Measurements from ENCODE around the gene TCAF1.
A peak's percentile ranks its signal among the peaks of the same experiment; 100 is the strongest.

The TCAF1 gene, protein sequence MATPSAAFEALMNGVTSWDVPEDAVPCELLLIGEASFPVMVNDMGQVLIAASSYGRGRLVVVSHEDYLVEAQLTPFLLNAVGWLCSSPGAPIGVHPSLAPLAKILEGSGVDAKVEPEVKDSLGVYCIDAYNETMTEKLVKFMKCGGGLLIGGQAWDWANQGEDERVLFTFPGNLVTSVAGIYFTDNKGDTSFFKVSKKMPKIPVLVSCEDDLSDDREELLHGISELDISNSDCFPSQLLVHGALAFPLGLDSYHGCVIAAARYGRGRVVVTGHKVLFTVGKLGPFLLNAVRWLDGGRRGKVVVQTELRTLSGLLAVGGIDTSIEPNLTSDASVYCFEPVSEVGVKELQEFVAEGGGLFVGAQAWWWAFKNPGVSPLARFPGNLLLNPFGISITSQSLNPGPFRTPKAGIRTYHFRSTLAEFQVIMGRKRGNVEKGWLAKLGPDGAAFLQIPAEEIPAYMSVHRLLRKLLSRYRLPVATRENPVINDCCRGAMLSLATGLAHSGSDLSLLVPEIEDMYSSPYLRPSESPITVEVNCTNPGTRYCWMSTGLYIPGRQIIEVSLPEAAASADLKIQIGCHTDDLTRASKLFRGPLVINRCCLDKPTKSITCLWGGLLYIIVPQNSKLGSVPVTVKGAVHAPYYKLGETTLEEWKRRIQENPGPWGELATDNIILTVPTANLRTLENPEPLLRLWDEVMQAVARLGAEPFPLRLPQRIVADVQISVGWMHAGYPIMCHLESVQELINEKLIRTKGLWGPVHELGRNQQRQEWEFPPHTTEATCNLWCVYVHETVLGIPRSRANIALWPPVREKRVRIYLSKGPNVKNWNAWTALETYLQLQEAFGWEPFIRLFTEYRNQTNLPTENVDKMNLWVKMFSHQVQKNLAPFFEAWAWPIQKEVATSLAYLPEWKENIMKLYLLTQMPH

DNA sequence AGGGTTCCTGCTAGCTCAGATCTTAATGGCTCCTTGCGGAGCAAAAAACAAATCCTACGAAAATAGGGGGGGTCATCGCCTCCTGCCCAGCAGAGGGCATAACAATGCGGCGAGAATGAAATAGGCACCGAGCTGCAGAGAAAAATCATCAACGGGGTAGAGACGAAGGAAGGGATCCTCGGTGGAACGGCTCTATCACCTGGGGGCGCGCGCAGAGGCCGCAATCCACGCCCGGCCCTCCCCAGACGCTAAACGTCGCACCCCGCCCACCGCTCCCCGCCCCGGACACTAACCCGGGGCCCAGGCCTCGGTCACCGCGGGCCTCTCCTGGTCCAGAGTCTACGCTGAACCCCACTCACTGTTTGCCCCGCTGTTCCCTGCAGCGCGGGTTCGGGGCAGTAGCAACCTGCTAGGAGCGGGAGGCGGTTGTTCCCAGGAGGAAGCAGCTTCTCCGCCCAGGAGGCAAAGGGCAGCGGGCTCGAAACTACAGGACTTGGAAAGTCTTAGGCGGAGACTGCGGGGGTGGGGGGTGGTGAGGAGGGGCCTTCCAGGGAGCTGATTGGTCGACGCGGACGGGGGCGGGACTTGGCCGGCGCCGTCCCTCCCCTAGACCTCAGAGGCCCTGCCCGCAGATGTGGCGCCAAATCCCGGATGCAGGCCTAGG is at the start of gene TCAF1:
TSS of gene TCAF1 (minus strand) at position 509 of the 664 bp plus-strand sequence. CDS start 25,568 bp downstream, outside the sequence.
- peak; percentile 91 for DNase-seq

DNA sequence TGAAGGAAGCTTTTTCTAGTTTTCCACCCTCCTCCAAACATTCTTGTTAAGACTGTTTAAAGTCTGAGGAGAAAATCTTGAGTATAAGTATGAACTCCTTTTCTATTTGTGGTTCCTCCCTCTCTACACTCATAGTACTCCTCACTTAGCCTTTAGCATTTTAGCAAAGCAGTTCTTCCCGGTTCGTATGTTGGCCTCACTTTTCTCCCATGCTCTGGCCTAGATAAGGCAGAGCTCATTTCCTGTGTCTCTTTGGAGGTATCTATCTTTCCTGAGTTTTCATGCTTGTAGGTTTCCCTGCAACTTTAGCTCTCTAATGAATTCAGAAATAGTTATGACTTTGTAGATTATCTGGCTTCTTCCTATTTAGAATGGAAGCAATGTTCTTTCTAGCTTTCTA is 46.8 kb upstream of the TCAF1 start:
- no peak for DNase-seq

DNA sequence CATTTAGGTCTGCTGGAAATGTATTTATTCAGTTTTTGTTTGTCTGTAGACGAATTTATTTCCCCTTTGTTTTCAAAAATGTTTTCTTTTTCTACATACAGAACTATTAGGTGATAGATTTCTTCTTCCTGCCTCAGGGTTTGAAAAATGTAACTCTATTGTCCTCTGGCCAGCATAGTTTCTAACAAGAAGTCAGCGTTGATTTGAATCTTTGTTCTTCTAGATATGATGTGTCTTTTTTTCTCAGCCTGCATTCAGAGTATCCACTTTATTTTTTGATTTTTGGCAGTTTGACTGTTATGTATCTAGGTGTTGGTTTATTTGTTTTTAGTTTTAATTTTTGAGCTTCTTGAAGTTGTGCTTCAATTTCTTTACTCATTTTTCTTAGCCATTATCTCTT is 45.1 kb upstream of the TCAF1 start:
- no peak for DNase-seq

DNA sequence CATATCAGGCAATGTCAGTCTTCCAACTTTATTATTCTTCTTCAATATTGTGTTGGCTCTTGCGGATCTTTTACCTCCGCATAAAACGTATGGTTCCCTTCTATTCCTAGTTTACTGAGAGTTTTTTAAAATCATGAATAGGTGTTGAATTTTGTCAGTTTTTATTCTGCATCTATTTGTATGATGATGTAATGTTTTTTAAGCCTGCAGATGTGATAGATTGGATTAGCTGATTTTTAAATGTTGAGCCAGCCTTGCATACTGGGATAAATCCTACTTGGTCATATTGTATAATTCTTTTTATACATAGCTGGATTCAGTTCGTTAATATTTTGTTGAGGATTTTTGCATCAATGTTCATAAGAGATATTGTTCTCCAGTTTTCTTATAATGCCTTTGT is 43.4 kb upstream of the TCAF1 start:
- no peak for DNase-seq

DNA sequence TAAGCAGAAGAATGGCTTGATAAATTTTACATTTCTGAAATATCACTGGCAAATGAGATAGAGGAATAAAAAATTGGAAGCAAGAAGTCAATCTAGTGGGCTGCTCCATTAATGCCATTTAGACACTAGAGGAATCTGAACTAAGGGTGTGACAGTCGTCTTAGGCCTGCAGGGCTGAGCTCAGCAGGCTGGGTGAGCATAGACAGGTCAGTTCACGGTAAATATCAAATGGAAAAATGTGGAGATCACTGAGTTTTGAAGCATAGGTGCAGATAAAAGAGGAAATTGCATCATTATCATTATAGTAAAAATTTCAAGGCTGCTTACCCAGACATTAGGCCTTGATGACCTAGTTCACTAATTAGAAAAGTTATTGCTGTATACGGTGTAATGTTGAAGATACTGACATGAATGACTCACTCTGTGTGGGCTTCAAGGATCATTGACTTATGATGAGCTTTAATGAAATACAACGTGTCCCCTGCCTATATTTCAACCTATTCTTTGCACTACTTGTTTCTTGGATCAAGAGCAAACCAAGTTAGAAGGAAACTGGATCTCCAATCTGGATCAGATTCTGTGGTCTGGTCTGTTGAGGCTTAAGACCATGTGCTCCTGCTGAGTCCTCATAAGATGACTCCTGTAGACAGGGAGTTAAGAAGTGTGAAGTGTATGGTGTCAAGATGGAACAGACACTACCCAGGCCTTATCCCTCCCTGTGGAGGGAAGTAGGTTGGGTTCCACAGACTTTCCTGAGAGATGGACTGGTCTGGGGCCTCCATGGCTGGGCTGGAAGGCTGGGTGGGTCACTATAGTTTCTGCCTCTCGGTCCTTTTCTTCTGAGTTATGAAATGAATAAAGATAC is 36.6 kb upstream of the TCAF1 start:
- DNase-seq = no peak

DNA sequence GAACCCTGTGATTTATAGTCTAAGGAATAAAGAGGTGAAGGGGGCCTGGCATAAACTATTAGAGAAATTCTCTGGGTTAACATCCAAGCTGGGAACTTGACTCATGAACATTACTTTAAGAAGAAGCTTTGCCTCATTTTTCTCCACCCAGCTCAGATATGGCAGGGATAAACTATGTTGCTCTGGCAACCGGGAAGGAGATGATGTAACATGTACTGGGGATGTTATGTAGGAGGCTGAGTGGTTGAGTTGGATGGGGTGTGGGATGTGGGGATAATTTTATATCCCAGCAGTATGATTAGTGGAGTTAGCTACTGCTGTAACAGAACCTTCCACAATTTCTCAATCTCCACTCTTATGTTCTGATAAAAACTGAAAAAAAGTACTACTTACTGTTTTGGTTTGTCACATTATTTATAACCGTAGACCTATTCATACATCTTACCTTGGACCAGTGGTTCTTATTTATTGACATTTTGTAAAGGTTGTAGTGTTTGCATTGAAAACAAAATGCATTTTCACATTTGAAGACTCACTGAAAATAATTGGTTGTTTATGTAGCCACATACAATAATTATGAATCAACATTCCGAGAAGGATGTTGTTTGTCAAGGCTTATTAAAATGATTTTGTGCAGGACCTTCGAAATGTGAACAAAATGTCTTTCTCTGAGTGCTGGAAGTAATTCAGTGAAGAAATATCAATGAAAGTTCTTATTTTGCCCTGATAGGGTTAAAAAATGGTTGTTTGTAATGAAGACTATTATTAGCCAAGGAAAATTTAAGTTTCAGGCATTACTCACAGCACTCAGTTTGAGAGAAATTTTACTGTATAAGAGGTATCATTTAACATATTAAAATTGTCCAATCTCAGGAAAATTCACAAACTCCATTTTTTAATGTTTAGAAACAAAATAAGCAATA is 34.4 kb upstream of the TCAF1 start:
- DNase-seq = no peak

DNA sequence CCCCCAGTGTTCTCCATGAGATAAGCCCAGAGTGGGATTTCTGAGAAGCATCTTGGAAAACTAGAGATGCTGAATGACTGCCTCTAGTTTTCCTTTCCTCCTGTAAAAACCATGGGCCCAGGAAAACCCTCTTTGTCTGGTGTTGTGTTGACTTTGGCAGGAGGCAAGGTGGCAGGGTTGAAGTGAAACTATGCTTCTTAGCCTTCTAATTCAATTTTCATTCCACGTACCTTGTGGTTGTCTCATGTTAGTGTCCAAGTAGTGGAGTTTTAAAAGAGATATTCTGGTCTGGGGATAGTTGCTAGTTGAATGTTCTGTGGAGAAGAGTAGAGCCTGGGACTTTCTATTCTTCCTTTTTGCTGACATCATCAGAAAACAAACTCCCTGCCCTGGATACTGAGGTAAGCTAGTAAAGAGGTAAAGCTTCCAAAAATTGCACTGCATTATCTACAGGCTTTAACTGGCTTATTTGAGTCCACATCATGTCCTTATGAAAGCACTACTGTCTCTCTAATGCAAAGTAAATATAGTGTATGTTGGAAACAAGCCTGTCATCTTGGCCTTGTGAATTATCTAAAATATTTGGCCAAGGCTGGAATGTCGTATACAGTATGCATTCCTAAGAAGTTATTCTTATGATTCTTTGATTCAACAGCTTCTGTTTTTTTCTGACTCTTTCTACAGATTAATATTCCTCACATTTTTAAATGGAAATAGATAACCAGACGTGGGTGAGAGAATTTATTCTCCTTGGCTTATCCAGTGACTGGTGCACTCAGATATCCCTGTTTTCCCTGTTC is 32.8 kb upstream of the TCAF1 start, which contains the start of gene OR2F2:
TSS of gene OR2F2 (plus strand) at position 708 of the 800 bp plus-strand sequence. CDS start at position 708, 0 bp downstream.
- DNase-seq = no peak

DNA sequence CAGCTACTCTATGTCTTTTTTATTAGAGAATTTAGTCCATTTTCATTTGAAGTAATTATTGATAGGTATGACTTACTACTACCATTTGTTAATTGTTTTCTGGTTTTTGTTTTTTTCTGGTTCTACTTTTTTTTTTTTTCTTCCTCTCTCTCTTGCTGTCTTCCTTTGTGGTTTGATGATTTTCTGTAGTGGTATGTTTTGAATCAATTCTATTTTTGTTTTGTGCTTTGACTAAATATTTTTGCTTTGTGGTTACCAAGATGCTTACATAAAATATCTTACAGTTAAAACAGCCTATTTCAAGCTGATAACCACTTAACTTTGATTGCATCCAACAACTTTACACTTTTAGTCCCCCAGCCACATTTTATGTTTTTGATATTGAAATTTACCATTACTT is 29.8 kb upstream of the TCAF1 start:
- DNase-seq = no peak

DNA sequence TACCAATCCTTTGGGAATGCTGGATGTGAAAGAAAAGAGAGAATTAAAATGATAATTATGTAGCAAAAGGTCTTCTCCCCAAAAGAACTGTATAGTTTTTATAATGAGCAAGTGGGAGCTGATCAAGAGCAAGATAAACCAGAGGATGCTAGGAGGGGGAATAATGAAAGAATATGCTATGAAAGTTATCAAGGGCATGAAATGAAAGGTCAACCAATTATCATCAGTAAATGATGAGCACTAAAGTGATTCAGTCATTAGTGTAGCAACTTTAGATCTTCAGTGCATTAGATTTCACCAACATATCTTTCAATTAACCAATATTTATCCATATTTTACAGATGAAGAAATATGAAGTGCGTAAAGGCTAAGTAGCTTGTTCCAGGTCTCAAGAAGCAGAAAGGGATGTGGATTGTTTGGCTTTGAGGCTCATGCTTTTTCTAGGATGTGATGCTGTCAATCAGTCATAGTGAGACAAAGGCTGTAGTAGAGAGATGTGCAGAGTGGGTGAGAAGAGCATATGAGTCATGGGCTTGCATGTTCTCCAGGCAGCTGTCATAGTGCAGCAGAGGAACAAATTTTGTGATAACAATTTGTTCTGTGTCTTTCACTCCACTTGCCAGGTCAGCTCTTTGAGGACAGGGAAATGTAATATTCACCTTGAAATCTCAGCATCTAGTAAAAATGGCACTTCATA is 27.4 kb upstream of the TCAF1 start:
- DNase-seq = no peak

DNA sequence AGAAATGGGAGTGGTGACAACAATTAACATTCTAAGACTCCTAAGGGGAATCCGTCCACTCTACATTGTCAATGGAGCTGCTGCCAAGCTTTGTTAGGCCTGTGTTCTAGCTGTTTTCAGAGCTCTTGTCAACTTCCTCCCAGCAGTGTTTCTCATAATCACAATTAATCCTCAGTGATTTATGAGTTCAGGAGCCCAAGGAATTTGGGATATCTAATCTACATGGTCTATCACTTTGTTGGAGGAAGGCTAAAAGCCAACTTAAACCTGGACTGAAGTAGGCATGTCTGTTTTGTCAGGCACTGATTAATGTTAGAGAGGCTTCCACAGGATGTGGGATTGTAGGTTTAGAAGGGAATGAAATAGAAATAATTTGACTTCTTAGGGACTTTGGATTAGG is 22.9 kb upstream of the TCAF1 start:
- DNase-seq = no peak

DNA sequence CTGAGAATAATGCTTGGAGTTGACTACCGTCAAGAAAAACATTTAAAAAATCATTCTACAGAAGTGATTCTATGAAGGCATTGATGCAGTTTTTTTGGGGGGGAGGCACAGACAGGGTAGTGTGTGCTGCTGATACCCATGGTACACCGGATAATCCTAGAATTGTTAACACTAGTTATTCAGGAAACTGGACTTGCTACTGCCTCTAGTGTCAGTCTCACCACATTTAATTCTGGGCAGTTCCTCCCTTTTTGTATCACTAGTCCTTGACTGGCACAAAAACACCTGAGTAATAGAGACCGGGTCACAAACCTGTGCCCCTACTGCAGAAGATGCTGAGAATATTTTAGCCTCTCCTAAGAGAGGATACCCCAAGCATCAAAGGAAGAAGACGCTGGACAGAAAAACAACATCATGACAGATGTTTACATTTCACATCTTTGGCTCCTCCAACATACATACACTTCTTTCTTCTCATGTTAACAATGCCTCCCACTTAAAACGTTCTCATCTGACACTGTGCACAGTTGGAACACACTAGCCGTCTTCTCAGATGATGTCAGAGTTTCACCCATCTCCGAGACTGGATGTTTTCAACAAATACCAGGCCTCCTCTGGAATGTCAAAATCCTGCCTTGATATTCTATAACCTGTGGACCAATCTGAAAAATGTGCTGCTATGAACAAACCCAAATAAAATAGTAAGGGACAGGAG is 13.1 kb upstream of the TCAF1 start:
- DNase-seq = no peak

DNA sequence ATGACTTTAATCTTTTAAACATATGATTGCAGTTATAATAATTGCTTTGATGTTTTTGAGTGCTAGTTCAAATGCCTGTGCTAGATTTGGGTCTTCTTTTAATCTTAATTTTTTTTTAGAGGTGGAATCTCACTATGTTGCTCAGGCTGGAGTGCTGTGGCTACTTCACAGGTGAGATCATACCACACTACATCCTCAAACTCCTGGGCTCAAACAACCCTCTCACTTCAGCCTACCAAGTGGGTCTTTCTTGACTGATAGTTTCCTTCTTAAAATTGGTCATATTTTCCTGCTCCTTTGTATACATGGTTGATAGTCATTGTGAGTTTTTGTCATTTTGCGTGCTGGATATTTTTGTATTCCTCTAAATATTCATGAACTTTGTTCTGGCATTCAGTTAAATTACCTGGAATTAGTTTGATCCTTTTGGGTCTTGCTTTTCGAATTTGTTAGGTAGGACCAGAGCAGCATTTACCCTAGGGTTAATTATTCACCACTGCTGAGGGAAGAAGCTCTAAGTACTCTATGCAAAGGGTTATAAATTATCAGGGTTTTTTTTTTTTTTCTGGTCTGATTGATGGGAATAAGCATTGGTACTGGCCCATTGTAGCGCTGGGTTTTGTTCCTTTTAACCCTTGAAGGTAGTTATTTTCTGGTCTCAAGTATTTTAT is 12.1 kb upstream of the TCAF1 start:
- no peak for DNase-seq

DNA sequence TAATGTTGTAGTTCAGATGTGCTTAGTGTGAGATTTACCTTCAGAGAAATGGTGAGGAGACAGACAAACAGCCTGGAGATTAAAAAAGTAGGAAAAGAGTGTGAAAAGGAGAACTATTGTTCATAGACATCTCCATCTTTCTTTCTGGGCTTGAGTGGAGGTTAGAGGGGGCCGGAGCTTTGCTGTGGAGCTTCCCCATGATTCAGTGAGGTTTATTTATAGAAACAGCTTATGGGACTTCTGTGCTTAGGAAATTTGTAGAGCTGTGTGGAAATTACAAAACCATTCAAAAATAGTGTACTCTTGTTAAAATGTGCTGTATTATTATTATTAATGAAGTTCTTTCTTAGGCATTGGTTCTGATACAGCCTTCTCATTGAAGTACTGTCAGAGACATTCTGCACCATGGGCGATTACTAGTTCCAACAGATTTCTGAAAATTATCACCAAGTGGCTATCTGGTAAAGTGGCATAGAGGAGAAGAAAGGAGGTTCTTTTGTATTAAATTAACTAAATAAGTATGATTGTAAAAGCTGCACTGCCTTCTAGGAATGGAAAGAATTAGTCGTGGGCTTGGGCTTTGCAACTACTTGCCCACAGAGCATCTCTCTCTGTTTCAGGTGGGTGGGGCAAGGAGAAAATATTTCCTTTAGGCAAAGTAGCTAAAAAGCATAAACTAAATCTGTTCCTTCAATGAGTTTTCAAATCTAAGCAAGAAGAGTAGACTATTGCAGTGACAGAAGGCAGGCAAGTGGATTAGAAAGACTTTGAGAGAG is 8.7 kb upstream of the TCAF1 start:
- no peak for DNase-seq

DNA sequence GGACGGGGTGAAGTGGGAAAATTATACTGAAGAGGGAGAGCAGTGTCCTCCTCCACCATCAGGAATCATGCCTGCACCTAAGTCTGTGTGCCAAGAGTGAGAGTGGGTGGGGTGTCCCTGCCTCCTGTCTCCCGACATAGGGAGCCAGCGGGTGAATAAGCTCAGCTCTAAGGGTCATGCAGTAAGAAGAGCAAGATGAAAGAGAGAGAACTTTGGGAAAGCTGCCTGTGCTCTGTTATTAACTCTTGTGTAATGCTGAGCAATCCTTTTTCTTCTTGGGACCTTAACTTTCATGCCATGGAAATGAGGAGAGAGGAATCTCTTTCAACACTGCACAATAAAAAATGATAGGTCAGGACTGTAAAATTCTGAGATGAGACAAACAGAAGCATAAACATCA is 7.9 kb upstream of the TCAF1 start:
- no peak for DNase-seq

DNA sequence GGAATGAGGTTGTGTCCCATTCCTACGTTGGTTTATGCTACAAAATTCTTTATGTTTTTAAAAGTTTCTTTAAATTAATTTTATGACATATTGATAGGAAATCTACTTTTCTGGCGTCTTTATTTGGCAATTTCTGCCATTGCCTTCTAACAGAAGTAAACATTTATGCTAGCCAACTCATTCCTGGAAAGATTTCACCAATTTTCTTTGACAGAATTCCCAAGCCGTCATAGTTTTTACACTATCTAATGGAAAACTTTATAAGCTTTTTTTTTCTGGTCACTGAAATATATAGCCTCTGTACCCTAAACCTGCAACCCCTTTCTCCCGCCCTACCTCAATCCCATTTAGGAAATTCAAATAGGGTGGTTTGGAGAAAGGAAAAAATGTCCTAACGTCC is 6.1 kb upstream of the TCAF1 start:
- no peak for DNase-seq

DNA sequence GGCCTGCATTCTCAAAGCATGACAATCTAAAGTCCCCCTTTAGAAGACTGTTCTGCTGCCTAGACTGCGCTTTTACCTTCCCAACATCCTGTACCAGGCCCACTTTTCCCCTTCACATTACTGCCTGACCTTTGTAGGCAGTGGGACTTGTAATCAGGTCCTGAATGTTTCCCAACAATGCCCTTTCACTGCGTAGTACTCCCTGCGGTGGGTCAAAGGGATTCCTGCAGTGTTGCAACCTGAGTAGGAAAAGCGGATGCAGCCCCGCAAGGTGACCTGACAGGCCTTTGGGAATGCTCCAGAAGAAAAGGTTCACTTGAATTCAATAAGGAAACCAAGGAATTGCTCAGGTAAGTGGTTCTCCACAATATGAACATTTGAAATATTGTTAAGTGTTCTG is 4.9 kb upstream of the TCAF1 start:
- DNase-seq = no peak

DNA sequence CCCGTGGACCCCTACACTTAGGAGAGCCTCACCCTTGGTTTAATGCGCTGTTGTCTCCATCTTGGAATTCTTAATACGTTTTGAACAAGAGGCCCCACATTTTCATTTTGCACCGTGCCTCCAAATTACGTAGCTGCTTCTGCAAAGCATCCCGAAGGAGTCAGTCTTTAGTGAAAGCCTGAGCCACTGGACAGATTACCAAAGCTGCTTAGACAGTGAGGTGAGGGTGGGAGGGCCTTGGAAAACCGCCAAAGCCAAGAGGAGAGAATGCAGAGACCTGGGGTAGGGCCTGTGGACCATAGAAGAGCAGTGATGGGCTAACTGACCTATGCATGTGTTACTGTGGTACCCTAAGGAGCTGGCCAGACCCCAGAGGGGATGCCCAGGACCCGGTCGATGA is 4.2 kb upstream of the TCAF1 start:
- DNase-seq = no peak

DNA sequence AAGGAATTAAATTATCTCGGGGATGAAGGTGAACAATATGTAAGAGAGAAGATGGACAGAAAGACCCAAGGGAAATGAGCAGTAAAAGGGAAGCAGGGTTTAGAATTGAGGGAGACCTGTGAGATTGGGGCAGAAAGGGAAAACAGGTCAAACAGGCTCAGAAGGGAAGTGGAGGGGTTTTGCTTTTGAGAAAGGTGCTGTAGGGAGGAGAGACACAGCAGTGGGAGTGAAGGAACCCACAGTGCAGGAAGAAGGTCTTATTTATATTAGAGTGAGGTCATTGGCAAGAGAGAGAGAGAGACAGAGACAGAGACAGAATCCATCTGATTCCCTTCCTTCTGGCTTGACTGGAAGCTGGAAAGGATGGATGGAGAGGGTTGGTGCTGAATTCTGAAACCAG is 3.5 kb upstream of the TCAF1 start:
- no peak for DNase-seq

Data from hematopoietic multipotent progenitor cell treated with erythropoietin and hydrocortisone succinate and interleukin-3 and kit ligand, for 8 days (in vitro differentiated cells).